ENCODE data around the gene USP37. TPM values are rescaled to one million over a fixed set of nuclear protein-coding genes. Genes with fewer than 3 reads are reported as not detected.
"Not testable (repeated sequence)": the region's sequence is repeated elsewhere in the genome, so short reads cannot be mapped to it uniquely, and the experiment has no call there.

The USP37 gene
- total RNA-seq, 1 donor from 2014 or later: 17.8 TPM

- no peak for TF ChIP-seq CTCF (IDR thresholded peaks at IDR 0.05; ENCODE audit: unreplicated experiment)
- peaks cover 39% of the 10 kb centered on the region for H3K36me3 Mint-ChIP-seq
Observed at GRCh38 chr2:218547511-218547910, 20.6 kb downstream of the USP37 start.

GRCh38 chr2:218546012-218546411, 22.1 kb downstream of the USP37 start:
- TF ChIP-seq CTCF (IDR thresholded peaks at IDR 0.05; ENCODE audit: unreplicated experiment): no peak
- Mint-ChIP-seq H3K9me3 (no peaks in the 10 kb centered on the region), H3K4me3 (no peak overlapping the region), H3K27me3 (ENCODE audit: low read depth) (no peaks in the 10 kb centered on the region), H3K36me3 (peaks cover 33% of the 10 kb centered on the region), H3K4me1 (no peaks in the 10 kb centered on the region), H3K27ac (no peak overlapping the region)
- DNase-seq (ENCODE audit: low spot score in 2 of 2, unreplicated experiment in 2 of 2): no peak

More at GRCh38 chr2:218547511-218547910, 20.6 kb downstream of the USP37 start:
- Mint-ChIP-seq H3K4me1 (no peaks in the 10 kb centered on the region), H3K4me3 (no peak overlapping the region), H3K9me3 (no peaks in the 10 kb centered on the region), H3K27me3 (ENCODE audit: low read depth) (no peaks in the 10 kb centered on the region), H3K27ac (no peak overlapping the region)
- no peak for DNase-seq (ENCODE audit: low spot score in 2 of 2, unreplicated experiment in 2 of 2)

GRCh38 chr2:218540015-218540414, 28.1 kb downstream of the USP37 start:
- no peak for DNase-seq (ENCODE audit: low spot score in 2 of 2, unreplicated experiment in 2 of 2)

GRCh38 chr2:218536804-218537494, 31.2 kb downstream of the USP37 start:
- Mint-ChIP-seq H3K4me3 (no peak overlapping the region), H3K4me1 (no peaks in the 10 kb centered on the region), H3K27me3 (ENCODE audit: low read depth) (no peaks in the 10 kb centered on the region), H3K27ac (no peak overlapping the region), H3K9me3 (no peaks in the 10 kb centered on the region), H3K36me3 (peaks cover 22% of the 10 kb centered on the region)
- DNase-seq (ENCODE audit: low spot score in 2 of 2, unreplicated experiment in 2 of 2): no peak
- no peak for TF ChIP-seq CTCF (IDR thresholded peaks at IDR 0.05; ENCODE audit: unreplicated experiment)

More at GRCh38 chr2:218540015-218540414, 28.1 kb downstream of the USP37 start:
- H3K36me3 Mint-ChIP-seq: peaks cover 25% of the 10 kb centered on the region
- H3K4me1 Mint-ChIP-seq: no peaks in the 10 kb centered on the region
- no peak for TF ChIP-seq CTCF (IDR thresholded peaks at IDR 0.05; ENCODE audit: unreplicated experiment)
- no peak overlapping the region for H3K4me3 Mint-ChIP-seq
- H3K27ac Mint-ChIP-seq: no peak overlapping the region
- no peaks in the 10 kb centered on the region for H3K27me3 Mint-ChIP-seq (ENCODE audit: low read depth)
- H3K9me3 Mint-ChIP-seq: no peaks in the 10 kb centered on the region

GRCh38 chr2:218529990-218530389, 38.2 kb downstream of the USP37 start:
- H3K27ac Mint-ChIP-seq: no peak overlapping the region
- H3K9me3 Mint-ChIP-seq: peaks cover 4% of the 10 kb centered on the region
- TF ChIP-seq CTCF (IDR thresholded peaks at IDR 0.05; ENCODE audit: unreplicated experiment): no peak
- no peak for DNase-seq (ENCODE audit: low spot score in 2 of 2, unreplicated experiment in 2 of 2)
- H3K4me1 Mint-ChIP-seq: no peaks in the 10 kb centered on the region
- H3K4me3 Mint-ChIP-seq: no peak overlapping the region
- peaks cover 46% of the 10 kb centered on the region for H3K36me3 Mint-ChIP-seq
- H3K27me3 Mint-ChIP-seq (ENCODE audit: low read depth): no peaks in the 10 kb centered on the region

GRCh38 chr2:218528409-218528808, 39.7 kb downstream of the USP37 start:
- peaks cover 56% of the 10 kb centered on the region for H3K36me3 Mint-ChIP-seq
- H3K27me3 Mint-ChIP-seq (ENCODE audit: low read depth): not testable (repeated sequence)

More at GRCh38 chr2:218528409-218528808, 39.7 kb downstream of the USP37 start:
- peaks cover 16% of the 10 kb centered on the region for H3K9me3 Mint-ChIP-seq
- H3K4me1 Mint-ChIP-seq; H3K4me3 Mint-ChIP-seq; H3K27ac Mint-ChIP-seq; DNase-seq (ENCODE audit: low spot score in 2 of 2, unreplicated experiment in 2 of 2): not testable (repeated sequence)
